Stomach (tissue), 9 donors: ENCODE results near the gene BORCS8. TPM values are rescaled to one million over a fixed set of nuclear protein-coding genes. Genes with fewer than 3 reads are reported as not detected.
A peak's percentile ranks its signal among the peaks of the same experiment; 100 is the strongest.
"Not testable (repeated sequence)": the region's sequence is repeated elsewhere in the genome, so short reads cannot be mapped to it uniquely, and the experiment has no call there.

Source experiments
- DNase-seq, 2 donors: peaks; one replicate each; pipeline versions ENCODE4 v3.0.0 to v3.0.0-alpha.2; 2013 to 2019
- H3K27ac ChIP-seq, 5 donors: fragments of 200-600 bp in 4 of 5; sonication (generic) in 4 of 5; one replicate each; pipeline ENCODE4 v1.5.1; 2013 to 2019; ENCODE audit warnings: mild to moderate bottlenecking in 1 of 5, moderate library complexity in 1 of 5
- H3K27me3 ChIP-seq, 3 donors: fragments of 200-600 bp; sonication (generic); one replicate each; pipeline ENCODE4 v1.5.1; 2017 to 2019; ENCODE audit warnings: mixed run types in 1 of 3
- H3K36me3 ChIP-seq, 4 donors: fragments of 200-600 bp; sonication (generic); 1 replicate in 3 of 4; 2 replicates in 1 of 4; pipeline ENCODE4 v1.5.1; 2016 to 2019
- H3K4me1 ChIP-seq, 4 donors: fragments of 200-600 bp; sonication (generic); one replicate each; pipeline ENCODE4 v1.5.1; 2016 to 2019
- H3K4me3 ChIP-seq, 4 donors: fragments of 200-600 bp; sonication (generic) in 3 of 4; one replicate each; pipeline ENCODE4 v1.5.1; 2016 to 2019; ENCODE audit warnings: mild to moderate bottlenecking in 1 of 4
- H3K9me3 ChIP-seq, 4 donors: fragments of 200-600 bp; sonication (generic); one replicate each; pipeline ENCODE4 v1.5.1; 2016 to 2019
- EP300 ChIP-seq: sonication (generic); formaldehyde crosslinking; IDR thresholded peaks from one replicate; pipeline ENCODE4 v1.6.1; 2017; ENCODE audit warnings: antibody characterized with exemption
- POLR2A ChIP-seq, 4 donors: fragments of 450-650 bp; IDR thresholded peaks; one replicate each; pipeline ENCODE4 v1.6.1; 2016; ENCODE audit warnings: antibody characterized with exemption in 4 of 4, control low read depth in 2 of 4, mild to moderate bottlenecking in 1 of 4, moderate library complexity in 1 of 4
- POLR2AphosphoS5 ChIP-seq, 3 donors: sonication (generic); formaldehyde crosslinking; IDR thresholded peaks; one replicate each; pipeline ENCODE4 v1.6.1; 2016; ENCODE audit warnings: antibody characterized with exemption in 3 of 3
- WGBS, 5 donors: extraction: QIAGEN DNeasy Blood & Tissue Kit in 3 of 5; methylation state at CpG; one replicate each; pipeline versions ENCODE4 v1.1.5 to v1.1.7; 2013 to 2018; 5-methylcytosine and 5-hydroxymethylcytosine counted together
- intact Hi-C: fragments of 100-400 bp; cut with DNase I; formaldehyde crosslinking; loops from one replicate; pipeline ENCODE4 v1.15.1; 2023; ENCODE audit warnings: low total_unique reads
- polyA plus RNA-seq, 3 donors: library from polyadenylated mRNA; stranded (reverse); fragments of 200-250 nt; gene quantifications; one replicate each; pipeline ENCODE4 v1.2.3, GENCODE V29; 2013
- total RNA-seq, 5 donors: library from RNA; depleted of rRNA; stranded (reverse); fragments of >200 nt; gene quantifications; one replicate each; pipeline versions ENCODE4 v1.1.0 to v1.2.3, GENCODE V29; 2014 to 2016
- TF ChIP-seq, protein P1 (sequence below), 7 experiments: fragments of 450-650 bp in 4 of 7; fragments of 200-600 bp in 3 of 7; sonication (generic) in 3 of 7; IDR thresholded peaks; one replicate each; pipeline ENCODE4 v1.5.1; 2016 to 2019; ENCODE audit warnings: antibody characterized with exemption in 7 of 7, control low read depth in 2 of 7, mild to moderate bottlenecking in 1 of 7
- donor health status: healthy with polysubstance abuse.
- donor health status: Bipolar disorder and iron deficiency.
- donor health status: healthy.

Gene BORCS8
- total and polyA plus RNA-seq, 8 donors, result 8.3 to 96.9 (median 28.1) TPM

DNA sequence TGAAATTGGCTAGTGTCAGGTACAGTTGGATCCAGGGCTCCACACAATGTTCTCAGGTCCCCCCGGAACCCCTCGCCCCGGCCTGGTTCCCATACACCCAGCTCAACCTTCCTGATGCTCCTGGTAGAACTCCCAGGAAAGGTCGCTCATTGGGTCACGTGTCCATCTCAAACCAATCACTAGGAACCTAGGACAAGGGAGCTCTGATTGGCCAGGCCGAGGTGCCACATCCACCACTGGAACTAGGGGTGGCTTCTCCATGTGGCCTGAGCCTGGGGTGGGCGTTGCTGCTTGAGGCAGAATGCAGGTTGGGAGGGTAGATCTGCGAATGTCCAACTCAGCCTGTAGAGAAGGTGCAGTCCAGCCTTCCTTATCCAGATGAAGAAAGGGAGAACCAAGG, 15.0 kb downstream of the BORCS8 start:
- Histone ChIP-seq H3K4me3 (no peak overlapping the region), H3K9me3 (peaks cover 0 to 6% (median 0%) of the 10 kb centered on the region in 4 donors), H3K27me3 (no peaks in the 10 kb centered on the region), H3K4me1 (peaks cover 0 to 7% (median 2%) of the 10 kb centered on the region in 4 donors), H3K36me3 (peaks cover 2 to 63% (median 60%) of the 10 kb centered on the region in 4 donors), H3K27ac (no peak overlapping the region)
- no peak for DNase-seq
- no peak for TF ChIP-seq EP300
- intact Hi-C loops, result no loop called here
- WGBS, 5 donors, result 86 to 93% (median 90%) methylated on average over 8 of the region's 8 CpGs

DNA sequence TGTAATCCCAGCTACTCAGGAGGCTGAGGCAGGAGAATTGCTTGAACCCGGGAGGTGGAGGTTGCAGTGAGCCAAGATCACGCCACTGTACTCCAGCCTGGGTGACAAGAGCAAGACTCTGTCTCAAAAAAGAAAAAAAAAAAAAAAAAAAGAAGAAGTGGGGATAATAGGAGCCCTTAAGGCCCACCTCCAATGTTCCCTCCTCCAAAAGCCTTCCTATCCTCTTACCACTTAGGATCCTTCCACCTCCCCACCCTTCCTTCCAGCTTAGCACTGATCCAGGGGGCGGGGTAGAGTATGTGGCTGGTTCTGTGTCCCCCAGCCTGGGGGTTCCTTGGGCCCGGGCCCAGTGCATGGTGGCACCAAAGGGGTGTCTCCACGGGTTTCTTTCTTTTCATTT, 18.7 kb downstream of the BORCS8 start:
- intact Hi-C loops, DNase-seq, H3K27ac ChIP-seq, H3K9me3 ChIP-seq, H3K4me3 ChIP-seq, H3K27me3 ChIP-seq: not testable (repeated sequence)
- WGBS, 5 donors, result 82 to 94% (median 82%) methylated on average over 5 of the region's 5 CpGs
- peaks cover 0 to 26% (median 25%) of the 10 kb centered on the region in 4 donors for H3K36me3 ChIP-seq
- peaks cover 8 to 21% (median 14%) of the 10 kb centered on the region in 4 donors for H3K4me1 ChIP-seq

DNA sequence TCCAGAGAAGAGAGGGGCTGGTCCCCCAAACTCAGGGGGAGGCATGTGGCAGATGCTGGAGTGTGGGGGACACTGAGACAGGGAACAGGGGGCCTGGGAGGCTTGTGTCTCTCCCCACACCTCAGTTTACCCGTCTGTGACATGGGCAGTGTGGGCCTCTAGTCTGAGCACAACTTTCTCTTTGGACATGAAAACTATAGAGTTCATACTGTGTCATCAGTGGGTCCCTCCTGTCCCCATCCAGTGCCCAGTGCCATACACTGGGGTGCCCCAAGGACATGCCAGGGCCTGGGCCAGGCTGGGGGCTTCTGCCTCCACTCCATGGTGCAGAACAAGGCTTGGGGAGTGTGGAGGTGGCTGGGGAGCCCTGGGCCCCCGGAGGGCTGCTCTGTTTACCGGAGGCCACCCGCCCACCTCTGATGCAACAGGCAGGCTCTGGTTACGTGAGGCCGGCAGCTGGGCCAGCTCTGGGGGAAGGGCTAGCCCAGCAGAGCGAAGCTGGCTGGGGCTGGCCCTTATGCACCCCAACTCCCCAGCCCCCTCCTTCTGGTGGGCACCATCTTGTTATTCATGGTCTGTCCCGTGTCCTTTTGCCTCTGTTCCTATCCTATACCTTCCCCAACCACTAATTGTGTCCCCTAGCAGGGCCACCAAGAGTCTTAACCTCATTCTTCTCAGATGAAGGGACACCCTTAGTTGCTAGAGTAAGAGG, 20.0 kb downstream of the BORCS8 start:
- Histone ChIP-seq H3K9me3 (no peaks in the 10 kb centered on the region), H3K4me3 (no peak overlapping the region), H3K4me1 (peaks cover 8 to 21% (median 14%) of the 10 kb centered on the region in 4 donors), H3K27ac (no peak overlapping the region), H3K27me3 (peaks cover 0 to 7% (median 0%) of the 10 kb centered on the region in 3 donors), H3K36me3 (peaks cover 0 to 15% (median 14%) of the 10 kb centered on the region in 4 donors)
- intact Hi-C loops, result no loop called here
- 44 to 71% (median 58%) methylated on average over 5 to 8 of the region's 8 CpGs for WGBS, 5 donors
- TF ChIP-seq, protein P1, sequence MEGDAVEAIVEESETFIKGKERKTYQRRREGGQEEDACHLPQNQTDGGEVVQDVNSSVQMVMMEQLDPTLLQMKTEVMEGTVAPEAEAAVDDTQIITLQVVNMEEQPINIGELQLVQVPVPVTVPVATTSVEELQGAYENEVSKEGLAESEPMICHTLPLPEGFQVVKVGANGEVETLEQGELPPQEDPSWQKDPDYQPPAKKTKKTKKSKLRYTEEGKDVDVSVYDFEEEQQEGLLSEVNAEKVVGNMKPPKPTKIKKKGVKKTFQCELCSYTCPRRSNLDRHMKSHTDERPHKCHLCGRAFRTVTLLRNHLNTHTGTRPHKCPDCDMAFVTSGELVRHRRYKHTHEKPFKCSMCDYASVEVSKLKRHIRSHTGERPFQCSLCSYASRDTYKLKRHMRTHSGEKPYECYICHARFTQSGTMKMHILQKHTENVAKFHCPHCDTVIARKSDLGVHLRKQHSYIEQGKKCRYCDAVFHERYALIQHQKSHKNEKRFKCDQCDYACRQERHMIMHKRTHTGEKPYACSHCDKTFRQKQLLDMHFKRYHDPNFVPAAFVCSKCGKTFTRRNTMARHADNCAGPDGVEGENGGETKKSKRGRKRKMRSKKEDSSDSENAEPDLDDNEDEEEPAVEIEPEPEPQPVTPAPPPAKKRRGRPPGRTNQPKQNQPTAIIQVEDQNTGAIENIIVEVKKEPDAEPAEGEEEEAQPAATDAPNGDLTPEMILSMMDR (IDR thresholded peaks at IDR 0.05), result no peak
- TF ChIP-seq POLR2AphosphoS5 (IDR thresholded peaks at IDR 0.05) (no peak), EP300 (no peak), POLR2A (IDR thresholded peaks at IDR 0.05) (no peak)
- DNase-seq, result no peak

DNA sequence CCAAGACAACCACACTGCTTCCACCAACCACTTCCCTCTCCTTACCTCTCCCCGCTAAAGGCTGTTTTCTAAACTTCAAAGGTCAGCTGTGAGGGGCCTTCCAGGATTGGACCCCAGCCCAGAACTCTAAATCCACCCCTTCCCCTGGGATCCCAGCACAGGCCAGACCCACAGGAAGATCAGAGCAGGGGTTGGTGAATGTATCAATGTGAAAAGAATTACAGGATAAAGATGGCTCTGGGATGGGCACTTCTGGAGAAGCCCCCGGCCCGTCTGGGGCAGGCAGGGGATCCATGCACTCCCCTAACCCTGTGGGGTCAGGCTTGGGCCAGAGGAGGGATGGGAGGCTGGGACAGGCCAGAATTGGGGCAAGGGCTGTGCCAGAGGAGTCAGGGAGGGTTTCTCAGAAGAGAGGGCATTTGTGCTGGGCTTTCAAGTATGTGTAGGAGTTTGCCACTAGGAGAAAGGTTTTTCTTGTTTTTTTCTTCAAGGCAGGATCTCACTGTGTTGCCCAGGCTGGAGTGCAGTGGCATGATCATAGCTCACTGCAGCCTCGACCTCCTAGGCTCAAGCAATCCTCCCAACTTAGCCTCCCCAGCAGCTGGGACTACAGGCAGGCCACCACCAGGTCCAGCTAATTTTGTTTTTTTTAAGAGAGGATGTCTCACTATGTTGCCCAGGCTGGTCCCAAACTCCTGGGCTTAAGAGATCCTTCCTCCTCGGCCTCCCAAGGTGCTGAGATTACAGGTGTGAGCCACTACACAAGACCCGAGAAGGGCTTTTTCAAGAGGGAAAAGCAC, 20.9 kb downstream of the BORCS8 start:
- peaks cover 0 to 6% (median 5%) of the 10 kb centered on the region in 4 donors for H3K36me3 ChIP-seq
- TF ChIP-seq EP300 (no peak), POLR2A (IDR thresholded peaks at IDR 0.05) (no peak)
- H3K27ac ChIP-seq, result no peak overlapping the region
- H3K4me1 ChIP-seq, result peaks cover 8 to 21% (median 14%) of the 10 kb centered on the region in 4 donors
- H3K27me3 ChIP-seq, result peaks cover 0 to 7% (median 0%) of the 10 kb centered on the region in 3 donors
- intact Hi-C loops, result no loop called here
- 79 to 86% (median 80%) methylated on average over 6 of the region's 6 CpGs for WGBS, 5 donors
- no peaks in the 10 kb centered on the region for H3K9me3 ChIP-seq
- H3K4me3 ChIP-seq, result no peak overlapping the region
- peak in 1 of 2 donors; percentile 33 for DNase-seq

DNA sequence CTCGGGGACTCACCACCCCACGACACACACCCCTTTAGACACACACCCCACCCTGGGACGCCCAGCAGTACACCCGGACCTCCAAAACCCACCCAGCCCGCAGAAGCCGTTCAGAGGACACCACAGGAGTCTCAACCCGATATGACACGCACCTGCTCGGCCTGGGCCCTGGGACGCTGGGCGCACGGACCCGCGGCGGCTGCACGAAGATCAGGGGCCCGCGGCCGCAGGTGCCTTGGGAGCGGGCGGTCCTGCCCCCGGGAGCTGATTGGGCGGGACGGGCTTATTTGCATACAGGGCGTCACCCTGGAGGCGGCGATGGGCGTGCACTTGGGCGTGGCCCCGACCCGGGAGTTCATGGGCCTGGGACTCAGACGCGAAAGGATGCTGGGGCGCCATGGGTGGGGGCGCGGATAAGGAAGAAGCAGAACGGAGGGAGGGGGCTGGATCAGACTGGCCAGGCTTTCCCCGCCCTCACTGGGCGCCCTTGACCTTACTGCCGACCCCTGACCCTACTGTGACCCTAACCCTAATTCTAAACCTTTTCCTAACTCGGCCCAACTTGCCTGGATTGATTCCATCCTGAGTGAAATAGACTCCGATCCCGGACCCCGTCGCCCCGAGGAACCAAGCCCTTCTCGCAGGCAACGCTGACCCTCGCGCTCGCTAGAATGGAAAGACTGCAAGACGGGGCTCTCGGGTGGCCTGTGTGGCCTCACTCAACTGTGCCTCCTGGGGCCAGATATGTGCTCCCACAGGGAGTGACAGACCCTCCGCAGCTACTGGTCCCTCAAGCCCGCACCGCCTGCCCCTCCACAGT, 21.7 kb downstream of the BORCS8 start, which contains the start of gene MEF2B:
TSS of gene MEF2B (minus strand) at position 211 of the 820 bp plus-strand sequence. CDS start 19,528 bp downstream, outside the sequence.
- peaks cover 0 to 1% (median 0%) of the 10 kb centered on the region in 4 donors for H3K36me3 ChIP-seq
- 11 to 24% (median 15%) methylated on average over 24 to 56 of the region's 56 CpGs for WGBS, 5 donors
- no peaks in the 10 kb centered on the region for H3K9me3 ChIP-seq
- DNase-seq, result peak; percentile 88 to 93
- TF ChIP-seq, protein P1 (IDR thresholded peaks at IDR 0.05), result no peak
- TF ChIP-seq POLR2A (IDR thresholded peaks at IDR 0.05), result no peak
- TF ChIP-seq POLR2AphosphoS5 (IDR thresholded peaks at IDR 0.05), result no peak
- no peak for TF ChIP-seq EP300
- H3K4me1 ChIP-seq, result peaks cover 8 to 21% (median 14%) of the 10 kb centered on the region in 4 donors
- no peak within 1 kb of the TSS for H3K27ac ChIP-seq
- H3K4me3 ChIP-seq, result peak within 1 kb of the TSS; percentile 28 to 46 (median 30)
- peaks cover 0 to 7% (median 0%) of the 10 kb centered on the region in 3 donors for H3K27me3 ChIP-seq
- intact Hi-C loops, result no loop called here
